Breast epithelium (tissue), 4 donors: ENCODE measurements around the gene GPHN. TPM values are rescaled to one million over a fixed set of nuclear protein-coding genes. Genes with fewer than 3 reads are reported as not detected.

Experiments used
- DNase-seq, 2 donors: peaks; one replicate each; pipeline ENCODE4 v3.0.0-alpha.2; 2019; ENCODE audit warnings: low spot score in 2 of 2
- H3K27ac ChIP-seq, 2 donors: fragments of 200-600 bp; sonication (generic) in 1 of 2; one replicate each; pipeline ENCODE4 v1.5.1; 2016 to 2019; ENCODE audit warnings: mild to moderate bottlenecking in 1 of 2
- H3K27me3 ChIP-seq, 2 donors: fragments of 200-600 bp; sonication (generic) in 1 of 2; one replicate each; pipeline versions ENCODE4 v1.5.1 to v1.6.0; 2017 to 2019; ENCODE audit warnings: control low read depth in 1 of 2, mild to moderate bottlenecking in 1 of 2
- H3K36me3 ChIP-seq: fragments of 200-600 bp; one replicate; pipeline ENCODE4 v1.5.1; 2019
- H3K4me1 ChIP-seq, 2 donors: fragments of 200-600 bp; sonication (generic); one replicate each; pipeline ENCODE4 v1.5.1; 2016 to 2019; ENCODE audit warnings: control low read depth in 1 of 2
- H3K4me3 ChIP-seq, 3 donors: fragments of 200-600 bp; sonication (generic); 1 replicate in 2 of 3; 2 replicates in 1 of 3; pipeline ENCODE4 v1.5.1; 2016 to 2019; ENCODE audit warnings: mild to moderate bottlenecking in 3 of 3, moderate library complexity in 2 of 3
- H3K9me3 ChIP-seq, 2 donors: fragments of 200-600 bp; sonication (generic) in 1 of 2; one replicate each; pipeline ENCODE4 v1.5.1; 2016 to 2019; ENCODE audit warnings: control low read depth in 1 of 2
- POLR2A ChIP-seq: fragments of 450-650 bp; IDR thresholded peaks from one replicate; pipeline ENCODE4 v1.6.1; 2016; ENCODE audit warnings: antibody characterized with exemption, mild to moderate bottlenecking, moderate library complexity
- POLR2AphosphoS5 ChIP-seq, 3 donors: sonication (generic); formaldehyde crosslinking; IDR thresholded peaks; one replicate each; pipeline ENCODE4 v1.6.1; 2017; ENCODE audit warnings: antibody characterized with exemption in 3 of 3
- intact Hi-C: fragments of 100-400 bp; cut with DNase I; formaldehyde crosslinking; loops from one replicate; pipeline ENCODE4 v1.15.1; 2023; ENCODE audit warnings: low total_unique reads
- total RNA-seq, 3 donors: library from RNA; depleted of rRNA; stranded (reverse); fragments of >200 nt; gene quantifications; one replicate each; pipeline ENCODE4 v1.1.0, GENCODE V29; 2016
- TF ChIP-seq, protein P1 (sequence below), 3 donors: fragments of 450-650 bp; IDR thresholded peaks; one replicate each; pipeline ENCODE4 v1.5.1; 2016 to 2017; ENCODE audit warnings: antibody characterized with exemption in 3 of 3, mild to moderate bottlenecking in 3 of 3, moderate library complexity in 3 of 3

The GPHN gene
- total RNA-seq, 3 donors from 2014 or later = 20.9 to 39.0 (median 24.9) TPM

DNA sequence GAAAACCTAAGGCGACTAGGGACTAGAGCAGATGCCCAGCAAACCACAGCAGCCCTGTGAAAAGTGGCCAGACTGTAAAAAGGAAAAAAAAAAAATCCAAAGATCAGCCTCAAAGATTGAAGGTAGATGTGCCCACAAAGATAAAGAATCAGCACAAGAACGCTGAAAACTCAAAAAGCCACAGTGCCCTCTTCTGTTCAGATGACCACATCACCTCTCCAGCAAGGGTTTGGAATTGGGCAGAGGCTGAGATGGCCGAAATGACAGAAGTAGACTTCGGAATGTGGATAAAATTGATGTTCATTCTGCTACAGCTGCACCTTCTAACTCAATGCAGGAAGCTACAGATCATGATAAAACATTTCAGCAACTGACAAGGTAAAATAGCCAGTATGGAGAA lies 154.4 kb downstream of the GPHN start:
- Histone ChIP-seq H3K27me3 (no peaks in the 10 kb centered on the region), H3K9me3 (peaks cover 8 to 15% of the 10 kb centered on the region in 2 donors), H3K4me3 (no peak overlapping the region), H3K36me3 (no peaks in the 10 kb centered on the region), H3K27ac (no peak overlapping the region), H3K4me1 (no peaks in the 10 kb centered on the region)
- TF ChIP-seq, protein P1, sequence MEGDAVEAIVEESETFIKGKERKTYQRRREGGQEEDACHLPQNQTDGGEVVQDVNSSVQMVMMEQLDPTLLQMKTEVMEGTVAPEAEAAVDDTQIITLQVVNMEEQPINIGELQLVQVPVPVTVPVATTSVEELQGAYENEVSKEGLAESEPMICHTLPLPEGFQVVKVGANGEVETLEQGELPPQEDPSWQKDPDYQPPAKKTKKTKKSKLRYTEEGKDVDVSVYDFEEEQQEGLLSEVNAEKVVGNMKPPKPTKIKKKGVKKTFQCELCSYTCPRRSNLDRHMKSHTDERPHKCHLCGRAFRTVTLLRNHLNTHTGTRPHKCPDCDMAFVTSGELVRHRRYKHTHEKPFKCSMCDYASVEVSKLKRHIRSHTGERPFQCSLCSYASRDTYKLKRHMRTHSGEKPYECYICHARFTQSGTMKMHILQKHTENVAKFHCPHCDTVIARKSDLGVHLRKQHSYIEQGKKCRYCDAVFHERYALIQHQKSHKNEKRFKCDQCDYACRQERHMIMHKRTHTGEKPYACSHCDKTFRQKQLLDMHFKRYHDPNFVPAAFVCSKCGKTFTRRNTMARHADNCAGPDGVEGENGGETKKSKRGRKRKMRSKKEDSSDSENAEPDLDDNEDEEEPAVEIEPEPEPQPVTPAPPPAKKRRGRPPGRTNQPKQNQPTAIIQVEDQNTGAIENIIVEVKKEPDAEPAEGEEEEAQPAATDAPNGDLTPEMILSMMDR (IDR thresholded peaks at IDR 0.05) = no peak
- no peak for TF ChIP-seq POLR2A
- no peak for TF ChIP-seq POLR2AphosphoS5 (IDR thresholded peaks at IDR 0.05)
- DNase-seq = no peak
- intact Hi-C loops = no loop called here

DNA sequence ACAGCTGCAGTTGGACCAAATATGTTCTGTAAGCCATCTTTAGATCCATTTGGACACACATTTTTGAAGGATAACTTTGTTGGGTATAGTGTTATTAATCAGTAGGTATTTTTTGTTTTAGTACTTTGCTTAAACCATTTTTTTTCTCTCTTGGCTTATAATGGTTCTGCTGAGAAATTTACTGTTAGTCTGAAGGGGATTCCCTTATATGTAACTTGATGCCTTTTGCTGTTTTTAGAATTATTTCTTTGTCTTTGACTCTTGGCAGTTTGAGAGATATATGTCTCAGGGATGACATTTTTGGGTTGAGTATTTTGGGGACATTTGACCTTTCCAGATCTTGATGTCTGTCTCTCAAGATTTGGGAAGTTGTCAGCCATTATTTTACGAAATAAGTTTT lies 169.8 kb downstream of the GPHN start:
- intact Hi-C loops = no loop called here
- H3K27me3 ChIP-seq = no peaks in the 10 kb centered on the region
- no peaks in the 10 kb centered on the region for H3K4me1 ChIP-seq
- TF ChIP-seq, protein P1 (IDR thresholded peaks at IDR 0.05) = no peak
- H3K4me3 ChIP-seq = no peak overlapping the region
- no peak overlapping the region for H3K27ac ChIP-seq
- no peaks in the 10 kb centered on the region for H3K36me3 ChIP-seq
- DNase-seq = no peak
- peaks cover 19 to 51% of the 10 kb centered on the region in 2 donors for H3K9me3 ChIP-seq

DNA sequence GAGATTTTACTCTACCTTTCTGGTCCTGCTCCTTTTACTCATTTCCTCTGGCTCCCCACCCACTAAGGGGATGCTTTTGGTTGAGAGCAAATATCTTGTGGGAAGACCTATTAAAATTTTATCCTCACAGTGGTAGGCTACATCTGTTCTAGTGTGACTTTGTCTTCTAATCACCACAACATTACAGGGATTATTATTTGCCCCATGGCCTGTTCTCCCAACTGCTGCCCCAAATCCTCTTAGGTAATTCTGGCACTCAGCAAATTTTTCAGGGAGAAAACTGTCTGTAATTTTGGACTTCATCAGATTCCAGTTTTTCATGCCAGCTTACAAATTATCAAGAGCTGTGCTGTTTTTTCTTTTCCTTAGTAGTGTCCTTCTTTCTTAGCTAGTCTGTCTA lies 172.3 kb downstream of the GPHN start:
- H3K27ac ChIP-seq = no peak overlapping the region
- no peak for TF ChIP-seq POLR2A
- no peak for TF ChIP-seq POLR2AphosphoS5 (IDR thresholded peaks at IDR 0.05)
- TF ChIP-seq, protein P1 (IDR thresholded peaks at IDR 0.05) = no peak
- intact Hi-C loops = no loop called here
- no peak overlapping the region for H3K4me3 ChIP-seq
- no peaks in the 10 kb centered on the region for H3K4me1 ChIP-seq
- H3K36me3 ChIP-seq = no peaks in the 10 kb centered on the region
- H3K27me3 ChIP-seq = no peaks in the 10 kb centered on the region
- no peak for DNase-seq
- peaks cover 16 to 32% of the 10 kb centered on the region in 2 donors for H3K9me3 ChIP-seq

DNA sequence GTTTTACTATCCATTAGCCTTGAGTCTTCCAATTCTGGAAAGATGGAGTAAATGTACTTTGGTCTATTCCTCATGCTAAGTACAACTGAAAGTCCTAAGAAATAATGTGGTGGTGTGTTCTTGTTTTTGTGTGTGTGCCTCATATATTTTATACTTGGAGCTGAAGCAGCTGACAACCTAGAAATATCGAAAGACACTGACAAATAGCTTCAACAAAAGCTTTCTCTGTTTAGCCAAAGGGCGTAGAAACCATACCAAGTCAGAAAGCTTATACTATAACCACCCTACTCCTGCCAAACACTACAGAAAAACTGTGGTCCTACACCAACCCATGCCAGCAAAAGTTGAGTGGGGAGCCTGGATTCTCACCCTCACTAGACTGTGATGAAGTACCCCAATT lies 188.4 kb downstream of the GPHN start:
- intact Hi-C loops = no loop called here
- no peak for DNase-seq
- Histone ChIP-seq H3K4me3 (no peak overlapping the region), H3K27me3 (no peaks in the 10 kb centered on the region), H3K4me1 (no peaks in the 10 kb centered on the region), H3K36me3 (no peaks in the 10 kb centered on the region), H3K9me3 (no peaks in the 10 kb centered on the region), H3K27ac (no peak overlapping the region)
- no peak for TF ChIP-seq POLR2A
- TF ChIP-seq POLR2AphosphoS5 (IDR thresholded peaks at IDR 0.05) = no peak
- TF ChIP-seq, protein P1 (IDR thresholded peaks at IDR 0.05) = no peak

DNA sequence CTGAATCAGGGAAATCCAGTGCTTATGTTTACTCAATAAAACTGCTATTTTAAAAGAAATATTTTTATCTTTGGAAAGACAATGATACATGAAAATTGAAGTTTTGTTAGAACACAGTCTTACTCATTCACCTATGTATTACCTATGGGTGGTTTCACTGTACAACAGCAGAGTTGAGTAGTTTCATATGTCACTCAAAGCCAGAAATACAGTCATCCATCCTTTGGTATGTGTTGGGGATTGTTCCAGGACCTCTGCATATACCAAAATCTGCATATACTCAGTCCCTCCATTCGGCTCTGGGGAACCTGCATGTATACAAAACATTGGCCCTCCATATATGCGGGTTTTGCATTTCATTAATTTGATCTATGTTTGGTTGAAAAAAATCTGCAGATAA lies 190.6 kb downstream of the GPHN start:
- Histone ChIP-seq H3K27ac (no peak overlapping the region), H3K9me3 (no peaks in the 10 kb centered on the region), H3K27me3 (no peaks in the 10 kb centered on the region), H3K36me3 (no peaks in the 10 kb centered on the region), H3K4me3 (no peak overlapping the region), H3K4me1 (no peaks in the 10 kb centered on the region)
- TF ChIP-seq POLR2A = no peak
- TF ChIP-seq, protein P1 (IDR thresholded peaks at IDR 0.05) = no peak
- intact Hi-C loops = no loop called here
- DNase-seq = no peak
